Measurements from ENCODE around the gene TMEM135. TPM values are rescaled to one million over a fixed set of nuclear protein-coding genes. Genes with fewer than 3 reads are reported as not detected.

TMEM135 gene
- total RNA-seq, 2 experiments from 2014 or later, result 24.7 to 30.0 TPM

DNA sequence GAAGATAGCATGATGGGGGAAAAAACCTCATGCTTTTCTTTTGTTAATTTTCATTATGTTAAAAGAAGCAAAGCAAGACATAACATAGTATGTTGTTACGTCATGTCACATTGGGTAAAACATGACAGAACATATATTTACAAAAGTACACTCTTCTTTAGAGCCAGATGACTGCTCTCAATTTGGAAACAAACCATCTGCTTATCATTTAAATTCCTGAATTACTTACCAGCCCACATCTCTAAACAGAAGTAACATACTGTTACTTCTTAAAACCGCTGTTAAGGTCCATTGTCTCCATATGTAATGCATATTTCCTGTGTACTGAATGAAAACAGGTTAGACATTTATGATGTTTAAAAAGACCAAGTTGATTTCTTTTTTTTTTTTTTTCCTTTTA lies 100.0 kb downstream of the TMEM135 start:
- ChIA-PET CTCF (no interaction called here), POLR2A (no interaction called here)
- intact Hi-C loops (cut with micrococcal nuclease), result no loop called here
- H3K9me3 Mint-ChIP-seq, result peaks cover 4% of the 10 kb centered on the region
- H3K4me1 Mint-ChIP-seq (ENCODE audit: low read depth), result peaks cover 6% of the 10 kb centered on the region
- H3K27ac Mint-ChIP-seq, result no peak overlapping the region
- H3K27me3 Mint-ChIP-seq, result no peaks in the 10 kb centered on the region
- ATAC-seq (no peak), DNase-seq (no peak)
- TF ChIP-seq, protein P1, sequence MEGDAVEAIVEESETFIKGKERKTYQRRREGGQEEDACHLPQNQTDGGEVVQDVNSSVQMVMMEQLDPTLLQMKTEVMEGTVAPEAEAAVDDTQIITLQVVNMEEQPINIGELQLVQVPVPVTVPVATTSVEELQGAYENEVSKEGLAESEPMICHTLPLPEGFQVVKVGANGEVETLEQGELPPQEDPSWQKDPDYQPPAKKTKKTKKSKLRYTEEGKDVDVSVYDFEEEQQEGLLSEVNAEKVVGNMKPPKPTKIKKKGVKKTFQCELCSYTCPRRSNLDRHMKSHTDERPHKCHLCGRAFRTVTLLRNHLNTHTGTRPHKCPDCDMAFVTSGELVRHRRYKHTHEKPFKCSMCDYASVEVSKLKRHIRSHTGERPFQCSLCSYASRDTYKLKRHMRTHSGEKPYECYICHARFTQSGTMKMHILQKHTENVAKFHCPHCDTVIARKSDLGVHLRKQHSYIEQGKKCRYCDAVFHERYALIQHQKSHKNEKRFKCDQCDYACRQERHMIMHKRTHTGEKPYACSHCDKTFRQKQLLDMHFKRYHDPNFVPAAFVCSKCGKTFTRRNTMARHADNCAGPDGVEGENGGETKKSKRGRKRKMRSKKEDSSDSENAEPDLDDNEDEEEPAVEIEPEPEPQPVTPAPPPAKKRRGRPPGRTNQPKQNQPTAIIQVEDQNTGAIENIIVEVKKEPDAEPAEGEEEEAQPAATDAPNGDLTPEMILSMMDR (IDR thresholded peaks at IDR 0.05), result no peak
- peaks cover 13% of the 10 kb centered on the region for H3K36me3 Mint-ChIP-seq (ENCODE audit: low read depth)
- no peak overlapping the region for H3K4me3 Mint-ChIP-seq

DNA sequence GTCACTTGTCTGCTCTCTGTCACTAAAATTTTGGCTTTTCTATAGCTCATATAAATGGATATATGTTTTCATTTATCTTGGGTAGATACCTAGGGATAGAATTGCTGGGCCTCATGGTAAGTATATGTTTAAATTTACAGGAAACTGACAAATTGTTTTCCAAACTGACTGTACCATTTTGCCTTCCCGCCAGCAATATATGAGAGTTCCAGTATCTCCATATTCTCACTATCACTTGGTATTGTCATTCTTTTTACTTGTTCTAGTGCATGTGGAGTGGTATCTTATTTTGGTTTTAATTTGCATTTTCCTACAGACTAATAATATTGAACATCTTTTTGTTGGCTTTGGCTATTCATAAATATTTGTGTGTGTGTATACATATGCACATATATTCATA lies 101.7 kb downstream of the TMEM135 start:
- DNase-seq (no peak), ATAC-seq (no peak)
- no peaks in the 10 kb centered on the region for H3K27me3 Mint-ChIP-seq
- peaks cover 4% of the 10 kb centered on the region for H3K9me3 Mint-ChIP-seq
- TF ChIP-seq, protein P1 (IDR thresholded peaks at IDR 0.05), result no peak
- H3K4me1 Mint-ChIP-seq (ENCODE audit: low read depth), result peaks cover 18% of the 10 kb centered on the region
- H3K27ac Mint-ChIP-seq, result no peak overlapping the region
- ChIA-PET CTCF (no interaction called here), POLR2A (interaction anchor here (0.6 kb wide), 1 partner anchor 964 kb away, joined by 7 read pairs; no protein-coding TSS in a partner anchor)
- intact Hi-C loops (cut with micrococcal nuclease), result no loop called here
- H3K4me3 Mint-ChIP-seq, result no peak overlapping the region
- H3K36me3 Mint-ChIP-seq (ENCODE audit: low read depth), result peaks cover 13% of the 10 kb centered on the region

DNA sequence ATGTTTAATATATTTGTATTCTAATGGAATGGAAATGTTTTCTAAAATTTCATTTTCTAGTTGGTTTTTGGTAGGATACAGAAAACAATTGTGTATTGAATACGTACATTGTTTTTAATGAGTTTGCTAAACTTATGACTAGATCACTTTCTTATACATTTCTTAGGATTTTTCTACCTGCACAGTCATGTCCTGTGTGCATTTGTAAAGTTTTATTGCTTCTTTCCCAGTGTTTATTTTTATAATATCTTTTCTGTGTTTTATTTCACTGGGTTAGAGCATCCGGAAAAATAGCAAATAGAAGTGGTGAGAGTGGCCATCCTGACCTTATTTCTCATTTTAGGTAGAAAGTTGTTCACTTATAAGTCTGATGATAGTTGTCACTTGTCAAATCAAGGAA lies 103.6 kb downstream of the TMEM135 start:
- CTCF ChIA-PET, result no interaction called here
- H3K9me3 Mint-ChIP-seq, result peaks cover 4% of the 10 kb centered on the region
- H3K4me1 Mint-ChIP-seq (ENCODE audit: low read depth), result peaks cover 30% of the 10 kb centered on the region
- no peak overlapping the region for H3K4me3 Mint-ChIP-seq
- POLR2A ChIA-PET, result no interaction called here
- H3K27me3 Mint-ChIP-seq, result no peaks in the 10 kb centered on the region
- ATAC-seq (no peak), DNase-seq (no peak)
- H3K36me3 Mint-ChIP-seq (ENCODE audit: low read depth), result peaks cover 19% of the 10 kb centered on the region
- H3K27ac Mint-ChIP-seq, result no peak overlapping the region
- intact Hi-C loops (cut with micrococcal nuclease), result no loop called here
- TF ChIP-seq, protein P1 (IDR thresholded peaks at IDR 0.05), result no peak

DNA sequence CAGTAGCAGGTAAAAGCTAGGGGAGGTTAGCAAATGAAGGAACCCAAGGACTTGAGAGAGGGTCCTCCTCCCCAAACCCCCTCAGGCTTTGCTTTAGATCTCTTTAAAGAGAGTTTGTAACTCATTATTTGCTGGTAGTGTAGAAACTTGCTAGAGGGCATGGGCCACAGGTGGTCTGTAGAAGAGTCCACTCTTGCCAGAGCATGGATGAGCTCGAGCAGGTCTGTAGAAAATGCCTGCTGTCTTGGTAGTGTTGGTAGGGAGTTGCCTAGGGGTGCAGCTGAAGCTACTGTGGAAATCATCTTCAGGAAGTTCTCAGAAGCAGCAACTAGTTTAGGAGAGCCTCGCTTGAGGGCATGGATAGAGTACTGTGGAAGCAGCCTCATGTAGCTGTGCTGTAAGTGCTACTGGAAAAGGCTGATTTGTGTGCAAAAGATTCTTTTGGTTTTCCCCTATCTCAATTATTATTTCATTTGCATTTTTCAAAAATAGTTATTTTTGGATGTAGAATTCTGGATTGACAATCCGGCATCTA lies 104.3 kb downstream of the TMEM135 start:
- POLR2A ChIA-PET, result interaction anchor here (0.6 kb wide), 1 partner anchor 553 kb away, joined by 3 read pairs; no protein-coding TSS in a partner anchor
- CTCF ChIA-PET, result no interaction called here
- no peaks in the 10 kb centered on the region for H3K27me3 Mint-ChIP-seq
- H3K4me3 Mint-ChIP-seq, result no peak overlapping the region
- intact Hi-C loops (cut with micrococcal nuclease), result no loop called here
- no peak for ATAC-seq
- no peak overlapping the region for H3K27ac Mint-ChIP-seq
- no peak for DNase-seq
- peaks cover 4% of the 10 kb centered on the region for H3K9me3 Mint-ChIP-seq
- peaks cover 19% of the 10 kb centered on the region for H3K36me3 Mint-ChIP-seq (ENCODE audit: low read depth)
- H3K4me1 Mint-ChIP-seq (ENCODE audit: low read depth), result peaks cover 30% of the 10 kb centered on the region
- TF ChIP-seq, protein P1 (IDR thresholded peaks at IDR 0.05), result no peak

DNA sequence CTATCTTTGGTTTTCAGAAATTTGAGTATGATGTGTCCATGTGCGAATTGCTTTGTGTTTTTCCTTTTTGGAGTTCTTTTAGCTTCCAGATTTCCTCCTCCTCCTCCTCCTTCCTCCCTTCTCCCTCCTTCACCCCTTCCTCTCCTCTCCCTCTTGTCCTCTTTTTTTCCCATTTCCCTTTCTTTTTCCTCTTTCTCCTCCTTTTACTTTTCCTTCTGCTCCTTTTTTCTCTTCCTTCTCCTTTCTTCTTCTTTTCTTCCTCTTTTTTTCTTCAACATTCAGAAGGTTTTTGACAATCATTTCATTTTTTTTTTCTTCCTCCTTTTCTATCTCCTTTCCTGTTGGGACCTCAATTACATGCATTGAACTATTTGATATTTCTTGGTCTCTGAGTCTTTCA lies 104.9 kb downstream of the TMEM135 start:
- H3K9me3 Mint-ChIP-seq, result peaks cover 4% of the 10 kb centered on the region

More for the DNA sequence above, 104.9 kb downstream of the TMEM135 start:
- no peak overlapping the region for H3K4me3 Mint-ChIP-seq
- TF ChIP-seq, protein P1 (IDR thresholded peaks at IDR 0.05), result no peak
- ATAC-seq, result no peak
- H3K27me3 Mint-ChIP-seq, result no peaks in the 10 kb centered on the region
- POLR2A ChIA-PET, result interaction anchor here (0.6 kb wide), 1 partner anchor 554 kb away, joined by 3 read pairs; no protein-coding TSS in a partner anchor
- CTCF ChIA-PET, result no interaction called here
- peaks cover 17% of the 10 kb centered on the region for H3K36me3 Mint-ChIP-seq (ENCODE audit: low read depth)
- intact Hi-C loops (cut with micrococcal nuclease), result no loop called here
- H3K27ac Mint-ChIP-seq, result no peak overlapping the region
- H3K4me1 Mint-ChIP-seq (ENCODE audit: low read depth), result peaks cover 30% of the 10 kb centered on the region
- no peak for DNase-seq

All from activated CD8-positive, alpha-beta T cell treated with anti-CD3 and anti-CD28 coated beads for 36 hours (primary cell).